ENCODE measurements around the gene APPL1. TPM values are rescaled to one million over a fixed set of nuclear protein-coding genes. Genes with fewer than 3 reads are reported as not detected.

The APPL1 gene
- total and polyA plus RNA-seq, 2 of the 8 experiments (the other 6 are each of a cell fraction or from before 2014, with no cell fraction given) = 9.4 to 34.4 TPM

DNA sequence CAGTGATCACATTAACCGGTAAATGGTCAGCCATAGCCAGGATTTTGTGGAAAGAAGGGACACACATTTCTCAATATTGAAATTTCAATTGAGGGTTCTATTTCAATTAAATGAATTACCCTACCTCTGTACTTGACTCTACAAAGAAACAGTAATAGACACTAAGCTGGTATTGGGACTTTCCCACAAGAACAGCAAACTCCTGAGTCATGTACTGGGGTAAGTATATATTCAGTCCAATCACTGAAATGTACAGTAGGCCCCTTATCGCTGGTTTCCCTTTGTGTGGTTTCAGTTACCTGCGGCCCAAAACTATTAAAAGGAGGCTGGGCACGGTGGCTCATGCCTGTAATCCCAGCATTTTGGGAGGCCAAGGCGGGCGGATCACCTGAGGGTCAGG, 47.3 kb downstream of the APPL1 start:
- CTCF ChIA-PET (ENCODE audit: partially characterized antibody) = no interaction called here

More for the DNA sequence above, 47.3 kb downstream of the APPL1 start:
- Histone ChIP-seq H3K4me2 (ENCODE audit: insufficient read depth in 1 of 2, low read depth in 2 of 2, low read length in 2 of 2) (no peak overlapping the region), H3K4me1 (replicated peaks in 1 of 4; ENCODE audit: control insufficient read depth in 3 of 4, insufficient read depth in 4 of 4, low read length in 3 of 4) (no peaks in the 10 kb centered on the region), H3K23me2 (ENCODE audit: low read depth, low read length) (no peaks in the 10 kb centered on the region), H4K20me1 (replicated peaks in 1 of 2; ENCODE audit: control insufficient read depth in 1 of 2, insufficient read depth in 2 of 2, low read length in 2 of 2) (no peaks in the 10 kb centered on the region), H3K4me3 (ENCODE audit: extremely low read depth in 1 of 4, insufficient read depth in 2 of 4, low read depth in 3 of 4, low read length in 4 of 4) (no peak overlapping the region), H3K79me2 (ENCODE audit: control insufficient read depth in 1 of 2, insufficient read depth in 2 of 2, low read length in 2 of 2) (no peaks in the 10 kb centered on the region), H3K27ac (ENCODE audit: low read depth, low read length) (no peak overlapping the region), H3K36me3 (ENCODE audit: control insufficient read depth in 2 of 4, insufficient read depth in 4 of 4, low read length in 3 of 4) (peaks cover 0 to 8% (median 0%) of the 10 kb centered on the region in 4 experiments; a peak in 3 of 8 replicates), H3K9ac (replicated peaks in 1 of 4; ENCODE audit: extremely low read depth in 1 of 4, low read depth in 3 of 4, low read length in 3 of 4) (no peak overlapping the region), H3K79me1 (ENCODE audit: low read depth, low read length) (no peaks in the 10 kb centered on the region), H2BK12ac (ENCODE audit: low read depth, low read length) (no peak overlapping the region), H2AFZ (ENCODE audit: low read length) (no peak overlapping the region), H3K56ac (replicated peaks; ENCODE audit: insufficient read length, low read depth, low read length) (no peak overlapping the region), H4K8ac (ENCODE audit: extremely low read depth, insufficient read depth, low read length) (no peak overlapping the region), H2BK20ac (ENCODE audit: low read length) (no peak overlapping the region), H3K23ac (ENCODE audit: insufficient read length) (no peak overlapping the region), H3K18ac (ENCODE audit: extremely low read depth, low read length) (no peak overlapping the region), H2BK15ac (ENCODE audit: low read length) (no peak overlapping the region), H3K27me3 (replicated peaks in 1 of 4; ENCODE audit: control insufficient read depth in 3 of 4, extremely low read depth in 1 of 4, insufficient read depth in 3 of 4, low read length in 3 of 4) (no peaks in the 10 kb centered on the region), H2AK5ac (ENCODE audit: low read depth, low read length) (no peak overlapping the region), H4K91ac (replicated peaks; ENCODE audit: insufficient read length, low read length) (no peak overlapping the region), H3K14ac (ENCODE audit: insufficient read length) (no peak overlapping the region), H4K5ac (ENCODE audit: insufficient read length, low read depth, low read length) (no peak overlapping the region), H2BK5ac (ENCODE audit: low read depth, low read length) (no peak overlapping the region), H3K4ac (replicated peaks; ENCODE audit: insufficient read length, low read depth, low read length) (no peak overlapping the region), H3K9me3 (ENCODE audit: insufficient read depth in 2 of 2, low read depth in 1 of 2, low read length in 1 of 2) (peaks cover 0 to 8% of the 10 kb centered on the region in 2 experiments; a peak in 2 of 4 replicates), H2BK120ac (replicated peaks; ENCODE audit: low read depth, low read length) (no peak overlapping the region)
- no peak for FAIRE-seq
- no peak for TF ChIP-seq SRF (IDR thresholded peaks at IDR 0.05; ENCODE audit: low read depth, low read length)
- TF ChIP-seq, protein P1, sequence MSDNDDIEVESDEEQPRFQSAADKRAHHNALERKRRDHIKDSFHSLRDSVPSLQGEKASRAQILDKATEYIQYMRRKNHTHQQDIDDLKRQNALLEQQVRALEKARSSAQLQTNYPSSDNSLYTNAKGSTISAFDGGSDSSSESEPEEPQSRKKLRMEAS (IDR thresholded peaks at IDR 0.05) = no peak
- no peak for TF ChIP-seq CREB1 (IDR thresholded peaks at IDR 0.05)
- POLR2A ChIA-PET (ENCODE audit: partially characterized antibody) = no interaction called here
- WGBS, 2 experiments (ENCODE audit: extremely low coverage in 1 of 2, insufficient coverage in 1 of 2, insufficient read length in 1 of 2, insufficient replicate concordance in 2 of 2, low coverage in 1 of 2, low lambda C conversion rate in 2 of 2, missing lambda C conversion rate in 1 of 2) = 98% methylated on average over 6 of the region's 6 CpGs; no CpG with 5 or more reads in 1 of the 2 experiments
- DNase-seq (ENCODE audit: low read depth in 1 of 2, low spot score in 2 of 2) = no peak

All from H1 (cell line).